ENCODE results near the gene KANSL2. TPM values are rescaled to one million over a fixed set of nuclear protein-coding genes. Genes with fewer than 3 reads are reported as not detected.

Gene KANSL2
- polyA plus RNA-seq, 1 experiment: 41.4 TPM

DNA sequence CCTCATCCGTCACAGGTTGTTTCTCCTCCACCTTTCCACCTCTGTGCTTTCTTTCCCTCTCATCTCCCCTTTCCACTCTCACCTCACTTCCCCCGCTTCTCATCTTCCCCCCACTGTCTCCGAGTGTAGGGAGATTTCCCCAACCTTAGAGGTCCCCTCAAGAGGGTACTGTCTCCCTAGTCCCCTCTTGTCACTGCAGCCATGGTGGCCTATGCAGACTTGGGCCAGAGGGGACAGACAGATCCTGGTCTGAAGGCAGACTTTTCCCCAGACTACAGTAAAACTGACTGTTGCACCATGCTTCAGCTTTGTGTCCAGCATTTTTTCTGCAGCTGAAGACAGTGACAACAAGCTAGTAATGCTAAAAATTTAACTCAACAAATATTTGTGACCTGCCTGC lies 41.2 kb downstream of the KANSL2 start:
- DNase-seq (ENCODE audit: low read depth): no peak
- Histone ChIP-seq H3K27me3 (ENCODE audit: control insufficient read depth, insufficient read depth, low read length) (no peaks in the 10 kb centered on the region), H3K36me3 (ENCODE audit: control insufficient read depth, insufficient read depth, low read length) (no peaks in the 10 kb centered on the region), H3K4me3 (ENCODE audit: low read depth, low read length) (no peak overlapping the region)
- no peak for TF ChIP-seq CTCF (IDR thresholded peaks at IDR 0.05; ENCODE audit: insufficient read depth, low read depth, low read length)
- CTCF ChIA-PET: no interaction called here
- POLR2A ChIA-PET: no interaction called here

- no peak for TF ChIP-seq CTCF (IDR thresholded peaks at IDR 0.05; ENCODE audit: insufficient read depth, low read depth, low read length)
- no peak for DNase-seq (ENCODE audit: low read depth)
- Histone ChIP-seq H3K27me3 (ENCODE audit: control insufficient read depth, insufficient read depth, low read length) (no peaks in the 10 kb centered on the region), H3K36me3 (ENCODE audit: control insufficient read depth, insufficient read depth, low read length) (no peaks in the 10 kb centered on the region), H3K4me3 (ENCODE audit: low read depth, low read length) (no peak overlapping the region)
- POLR2A ChIA-PET: no interaction called here
- CTCF ChIA-PET: no interaction called here
Observed at GRCh38 chr12:48640428-48640827, 41.6 kb downstream of the KANSL2 start.

DNA sequence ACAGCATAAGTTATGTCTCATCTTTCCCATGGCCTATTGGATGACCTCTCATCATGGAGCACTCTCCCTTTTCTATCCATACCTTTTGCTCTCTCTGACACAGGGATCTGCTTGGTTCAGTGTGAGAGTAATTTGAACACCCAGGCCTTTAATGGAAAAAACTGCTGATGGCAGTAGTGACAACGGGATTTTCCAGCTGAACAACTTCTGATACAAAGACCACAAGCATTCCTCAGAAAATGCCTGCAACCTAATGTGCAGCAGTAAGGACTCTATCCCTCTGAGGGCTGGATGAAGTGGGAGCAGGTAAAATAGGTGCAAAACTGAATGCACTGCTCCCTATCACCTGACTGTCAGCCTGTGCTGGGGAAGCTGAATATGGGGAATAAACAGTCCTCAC lies 51.0 kb downstream of the KANSL2 start:
- TF ChIP-seq CTCF (IDR thresholded peaks at IDR 0.05; ENCODE audit: insufficient read depth, low read depth, low read length): no peak
- ChIA-PET POLR2A (no interaction called here), CTCF (interaction anchor here (0.8 kb wide), 1 partner anchor 13 kb away, joined by 3 read pairs; no protein-coding TSS in a partner anchor)
- no peak overlapping the region for H3K4me3 ChIP-seq (ENCODE audit: low read depth, low read length)
- peaks cover 3% of the 10 kb centered on the region for H3K27me3 ChIP-seq (ENCODE audit: control insufficient read depth, insufficient read depth, low read length)
- no peaks in the 10 kb centered on the region for H3K36me3 ChIP-seq (ENCODE audit: control insufficient read depth, insufficient read depth, low read length)
- DNase-seq (ENCODE audit: low read depth): no peak

- H3K27me3 ChIP-seq (ENCODE audit: control insufficient read depth, insufficient read depth, low read length): peaks cover 3% of the 10 kb centered on the region
- no peak for TF ChIP-seq CTCF (IDR thresholded peaks at IDR 0.05; ENCODE audit: insufficient read depth, low read depth, low read length)
- H3K4me3 ChIP-seq (ENCODE audit: low read depth, low read length): no peak overlapping the region
- DNase-seq (ENCODE audit: low read depth): no peak
- CTCF ChIA-PET: no interaction called here
- POLR2A ChIA-PET: no interaction called here
- no peaks in the 10 kb centered on the region for H3K36me3 ChIP-seq (ENCODE audit: control insufficient read depth, insufficient read depth, low read length)
Observed at GRCh38 chr12:48630346-48630745, 51.7 kb downstream of the KANSL2 start.

DNA sequence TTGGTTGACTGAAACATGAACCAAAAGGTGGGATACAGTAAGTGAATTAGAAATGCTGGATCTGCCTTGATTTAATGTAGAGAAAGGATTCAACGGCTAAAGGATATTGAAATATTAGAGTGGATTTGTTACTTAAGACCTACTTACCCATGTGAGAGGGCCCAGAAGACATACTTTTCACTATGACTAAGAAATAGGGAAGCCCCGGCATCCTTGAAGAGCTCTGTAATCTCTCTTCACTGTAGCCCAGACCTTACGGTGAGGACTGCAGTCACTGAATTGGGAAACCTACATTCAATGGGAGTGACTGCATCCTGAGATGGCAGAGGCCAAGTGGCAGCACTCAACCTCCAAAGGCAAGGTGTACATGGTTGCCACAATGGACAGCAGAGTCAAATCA lies 52.5 kb downstream of the KANSL2 start:
- POLR2A ChIA-PET: no interaction called here

More for the DNA sequence above, 52.5 kb downstream of the KANSL2 start:
- H3K4me3 ChIP-seq (ENCODE audit: low read depth, low read length): no peak overlapping the region
- H3K27me3 ChIP-seq (ENCODE audit: control insufficient read depth, insufficient read depth, low read length): peaks cover 3% of the 10 kb centered on the region
- H3K36me3 ChIP-seq (ENCODE audit: control insufficient read depth, insufficient read depth, low read length): no peaks in the 10 kb centered on the region
- TF ChIP-seq CTCF (IDR thresholded peaks at IDR 0.05; ENCODE audit: insufficient read depth, low read depth, low read length): no peak
- CTCF ChIA-PET: interaction anchor here (2.4 kb wide), 1 partner anchor 11 kb away, joined by 9 read pairs; no protein-coding TSS in a partner anchor
- no peak for DNase-seq (ENCODE audit: low read depth)

Measured in BJ (cell line).